Ishikawa (cell line): ENCODE data around the gene PRKAR2B.

Source experiments
- CEBPB ChIP-seq: IDR thresholded peaks from 2 replicates; pipeline ENCODE4 v1.6.1; 2012
- EGR1 ChIP-seq: IDR thresholded peaks from 2 replicates; pipeline ENCODE4 v1.6.1; 2012
- EP300 ChIP-seq: IDR thresholded peaks from 2 replicates; pipeline ENCODE4 v1.6.1; 2012; ENCODE audit warnings: borderline replicate concordance
- RAD21 ChIP-seq: IDR thresholded peaks from 2 replicates; pipeline ENCODE4 v1.6.1; 2012; ENCODE audit warnings: low read depth
- REST ChIP-seq: IDR thresholded peaks from 2 replicates; pipeline ENCODE4 v1.6.1; 2012; ENCODE audit warnings: low read depth, mild to moderate bottlenecking
- TCF12 ChIP-seq: IDR thresholded peaks from 2 replicates; pipeline ENCODE4 v1.6.1; 2012; ENCODE audit warnings: low read depth
- TEAD4 ChIP-seq: IDR thresholded peaks from 2 replicates; pipeline ENCODE4 v1.6.1; 2012

DNA sequence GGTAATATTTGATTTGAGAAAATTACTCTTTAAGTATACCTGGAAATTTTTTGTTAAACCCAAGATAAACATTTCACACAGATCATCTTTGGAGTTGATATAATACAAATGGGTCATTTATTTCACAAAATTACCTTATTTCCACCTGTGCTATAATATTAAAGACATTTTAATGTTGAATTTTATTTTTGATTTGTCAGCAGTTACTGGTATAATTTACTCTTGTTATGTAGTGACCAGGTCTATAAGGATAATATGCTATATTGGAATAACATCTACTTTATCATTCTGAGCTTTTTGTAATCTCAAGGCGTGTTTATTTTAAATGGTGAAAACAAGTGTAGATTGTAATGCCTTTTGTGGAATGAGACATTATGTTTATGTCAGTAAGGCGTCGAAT is 26.6 kb downstream of the PRKAR2B start:
- TF ChIP-seq REST (no peak), CEBPB (no peak), EGR1 (no peak), TEAD4 (no peak), TCF12 (no peak), EP300 (no peak), RAD21 (no peak)
